T-helper 22 cell (primary cell): ENCODE measurements around the gene CBARP.
A peak's percentile ranks its signal among the peaks of the same experiment; 100 is the strongest.

Experiments
- DNase-seq: peaks from one replicate; pipeline ENCODE4 v3.0.0-alpha.2; 2020; ENCODE audit warnings: low read depth

The CBARP gene

GRCh38 chr19:1226227-1226518, 11.6 kb downstream of the CBARP start:
- DNase-seq, result no peak

- DNase-seq, result no peak
Observed at GRCh38 chr19:1225440-1226226, 12.2 kb downstream of the CBARP start.

- no peak for DNase-seq
Observed at GRCh38 chr19:1224847-1225246, 13.0 kb downstream of the CBARP start.

GRCh38 chr19:1224047-1224825, 13.6 kb downstream of the CBARP start:
- DNase-seq, result no peak

GRCh38 chr19:1223018-1223855, 14.6 kb downstream of the CBARP start:
- no peak for DNase-seq

GRCh38 chr19:1222394-1222793, 15.4 kb downstream of the CBARP start:
- DNase-seq, result no peak

GRCh38 chr19:1221904-1222255, 15.9 kb downstream of the CBARP start:
- DNase-seq, result no peak

GRCh38 chr19:1220976-1221903, 16.6 kb downstream of the CBARP start:
- no peak for DNase-seq

- no peak for DNase-seq
Observed at GRCh38 chr19:1220477-1220930, 17.3 kb downstream of the CBARP start.

GRCh38 chr19:1219786-1220476, 17.9 kb downstream of the CBARP start:
- DNase-seq, result no peak

- no peak for DNase-seq
Observed at GRCh38 chr19:1218751-1219567, 18.8 kb downstream of the CBARP start.

- DNase-seq, result no peak
Observed at GRCh38 chr19:1217366-1217765, 20.4 kb downstream of the CBARP start.

- no peak for DNase-seq
Observed at GRCh38 chr19:1216756-1217155, 21.0 kb downstream of the CBARP start.

- no peak for DNase-seq
Observed at GRCh38 chr19:1214862-1215731, 22.7 kb downstream of the CBARP start.

- no peak for DNase-seq
Observed at GRCh38 chr19:1214299-1214861, 23.4 kb downstream of the CBARP start.

- peak; percentile 65 for DNase-seq
Observed at GRCh38 chr19:1213391-1214286, 24.2 kb downstream of the CBARP start.

GRCh38 chr19:1211494-1212234, 26.1 kb downstream of the CBARP start:
- DNase-seq, result no peak
